G401 (cell line): ENCODE data around the gene NUDT5. TPM values are rescaled to one million over a fixed set of nuclear protein-coding genes. Genes with fewer than 3 reads are reported as not detected.

Source experiments
- total RNA-seq: library from RNA; depleted of rRNA; stranded (reverse); fragments of >200 nt; shearing (Covaris generic); gene quantifications from 2 replicates; pipeline ENCODE4 v1.2.3, GENCODE V29; 2014; rRNA removed

The NUDT5 gene
- total RNA-seq, 1 experiment from 2014 or later = 255 TPM

Other genes with a start within 250 kb of the NUDT5 start
- gene UPF2, start 153.1 kb downstream of the NUDT5 start, total RNA-seq = 10.3 and 12.9 TPM in 2 replicates
- 26.4 and 42.5 TPM in 2 replicates for gene DHTKD1, start 126.9 kb downstream of the NUDT5 start, total RNA-seq
- 10.5 TPM in 2 replicates for gene SEC61A2, start 66.2 kb downstream of the NUDT5 start, total RNA-seq
- gene CDC123, start 297 bp upstream of the NUDT5 start, total RNA-seq = 237 and 262 TPM in 2 replicates
- gene CAMK1D, start 153.7 kb upstream of the NUDT5 start, total RNA-seq = 0.10 TPM in 1 of 2 replicates, not detected in the other